ENCODE data around the gene CCDC18. TPM values are rescaled to one million over a fixed set of nuclear protein-coding genes. Genes with fewer than 3 reads are reported as not detected.
"Not testable (repeated sequence)": the region's sequence is repeated elsewhere in the genome, so short reads cannot be mapped to it uniquely, and the experiment has no call there.

The CCDC18 gene
- polyA plus RNA-seq, 1 experiment: 4.3 TPM

GRCh38 chr1:93275634-93276295, 95.2 kb downstream of the CCDC18 start:
- CTCF ChIA-PET: no interaction called here
- no peak overlapping the region for H3K27ac ChIP-seq (ENCODE audit: low read depth, low read length)
- H3K4me3 ChIP-seq (ENCODE audit: low read depth, low read length): no peak overlapping the region
- TF ChIP-seq CTCF (IDR thresholded peaks at IDR 0.05; ENCODE audit: low read depth, low read length): no peak
- H3K9me3 ChIP-seq (ENCODE audit: control insufficient read depth, insufficient read depth, low read length): no peaks in the 10 kb centered on the region
- H3K27me3 ChIP-seq (ENCODE audit: control insufficient read depth, insufficient read depth, low read length): no peaks in the 10 kb centered on the region
- POLR2A ChIA-PET: no interaction called here
- DNase-seq (ENCODE audit: low read depth, low spot score): no peak

DNA sequence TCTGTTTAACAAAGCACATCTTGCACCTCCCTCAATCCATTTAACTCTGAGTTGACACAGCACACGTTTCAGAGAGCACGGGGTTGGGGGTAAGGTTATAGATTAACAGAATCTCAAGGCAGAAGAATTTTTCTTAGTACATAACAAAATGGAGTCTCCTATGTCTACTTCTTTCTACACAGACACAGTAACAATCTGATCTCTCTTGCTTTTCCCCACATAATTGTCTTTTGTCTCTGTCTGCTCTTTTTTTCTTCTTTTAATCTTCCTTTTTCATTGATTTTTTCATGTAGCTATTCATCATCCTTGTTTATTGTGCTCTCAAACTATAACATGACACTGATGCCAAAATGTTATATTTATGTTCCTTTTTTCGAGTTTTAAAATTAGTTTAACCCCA, 97.0 kb downstream of the CCDC18 start:
- DNase-seq (ENCODE audit: low read depth, low spot score); POLR2A ChIA-PET; CTCF ChIA-PET; H3K4me3 ChIP-seq (ENCODE audit: low read depth, low read length); H3K27ac ChIP-seq (ENCODE audit: low read depth, low read length); H3K9me3 ChIP-seq (ENCODE audit: control insufficient read depth, insufficient read depth, low read length); H3K27me3 ChIP-seq (ENCODE audit: control insufficient read depth, insufficient read depth, low read length): not testable (repeated sequence)

GRCh38 chr1:93283496-93283895, 103.0 kb downstream of the CCDC18 start:
- no peak for DNase-seq (ENCODE audit: low read depth, low spot score)
- H3K27ac ChIP-seq (ENCODE audit: low read depth, low read length): no peak overlapping the region
- no peaks in the 10 kb centered on the region for H3K9me3 ChIP-seq (ENCODE audit: control insufficient read depth, insufficient read depth, low read length)
- ChIA-PET CTCF (interaction anchor here (1.3 kb wide), 1 partner anchor 21 kb away, joined by 7 read pairs; no protein-coding TSS in a partner anchor), POLR2A (no interaction called here)
- H3K27me3 ChIP-seq (ENCODE audit: control insufficient read depth, insufficient read depth, low read length): no peaks in the 10 kb centered on the region
- no peak overlapping the region for H3K4me3 ChIP-seq (ENCODE audit: low read depth, low read length)
- TF ChIP-seq CTCF (IDR thresholded peaks at IDR 0.05; ENCODE audit: low read depth, low read length): no peak

- no peaks in the 10 kb centered on the region for H3K27me3 ChIP-seq (ENCODE audit: control insufficient read depth, insufficient read depth, low read length)
- no peaks in the 10 kb centered on the region for H3K9me3 ChIP-seq (ENCODE audit: control insufficient read depth, insufficient read depth, low read length)
- H3K27ac ChIP-seq (ENCODE audit: low read depth, low read length): no peak overlapping the region
- ChIA-PET POLR2A (no interaction called here), CTCF (interaction anchor here (1.5 to 2.3 kb wide), 2 partner anchors 16 to 35 kb away, joined by 3 to 12 read pairs; no protein-coding TSS in a partner anchor)
- no peak overlapping the region for H3K4me3 ChIP-seq (ENCODE audit: low read depth, low read length)
- no peak for TF ChIP-seq CTCF (IDR thresholded peaks at IDR 0.05; ENCODE audit: low read depth, low read length)
- no peak for DNase-seq (ENCODE audit: low read depth, low spot score)
Measured at GRCh38 chr1:93288558-93288957, 108.0 kb downstream of the CCDC18 start.

DNA sequence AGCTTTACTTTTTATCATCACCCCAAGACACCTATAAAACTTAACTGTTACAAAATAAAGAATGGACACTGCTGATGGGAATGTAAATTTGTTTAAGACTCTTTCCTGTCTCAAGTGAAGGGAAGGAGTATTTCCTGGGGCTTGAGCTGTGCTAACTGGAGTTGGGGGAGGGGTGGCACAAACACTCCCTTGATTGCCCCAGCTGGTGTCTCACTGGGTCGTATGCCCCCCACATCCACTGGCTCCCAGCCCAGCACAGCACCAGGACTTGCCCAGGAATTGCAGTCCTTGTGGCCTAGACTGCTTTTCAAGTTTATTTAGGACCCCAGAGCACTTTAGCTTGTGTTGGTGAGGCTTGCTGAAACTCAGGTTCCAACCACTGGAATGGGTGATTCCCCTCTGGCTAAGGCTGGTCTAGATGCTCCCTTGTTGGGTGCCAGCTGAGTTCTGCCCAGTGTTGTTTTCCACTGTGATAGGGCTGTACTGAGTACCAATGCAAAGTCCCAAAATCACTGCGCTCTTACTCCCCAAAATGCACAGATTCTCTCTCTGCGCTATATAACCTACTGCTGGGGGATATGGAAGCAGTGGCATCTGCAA, 116.1 kb downstream of the CCDC18 start:
- DNase-seq (ENCODE audit: low read depth, low spot score): no peak
- Histone ChIP-seq H3K4me3 (ENCODE audit: low read depth, low read length) (no peak overlapping the region), H3K9me3 (ENCODE audit: control insufficient read depth, insufficient read depth, low read length) (no peaks in the 10 kb centered on the region), H3K27ac (ENCODE audit: low read depth, low read length) (no peak overlapping the region), H3K27me3 (ENCODE audit: control insufficient read depth, insufficient read depth, low read length) (no peaks in the 10 kb centered on the region)
- TF ChIP-seq CTCF (IDR thresholded peaks at IDR 0.05; ENCODE audit: low read depth, low read length): no peak
- CTCF ChIA-PET: interaction anchor here (1.2 kb wide), 1 partner anchor 8 kb away, joined by 5 read pairs; no protein-coding TSS in a partner anchor
- POLR2A ChIA-PET: no interaction called here

All from AG04450 (cell line).